ENCODE measurements around the gene JAM3.

Gene JAM3

GRCh38 chr11:134063124-134063495, 5.8 kb upstream of the JAM3 start:
- no peaks in the 10 kb centered on the region for H3K4me1 ChIP-seq (ENCODE audit: control insufficient read depth, low read length)
- TF ChIP-seq EZH2phosphoT487 (IDR thresholded peaks at IDR 0.05; ENCODE audit: borderline replicate concordance, low read length) (no peak), CTCF (IDR thresholded peaks at IDR 0.05; ENCODE audit: low read depth, low read length, poor library complexity, severe bottlenecking) (no peak)
- no peak overlapping the region for H3K27ac ChIP-seq (ENCODE audit: low read depth, low read length)
- H3K4me2 ChIP-seq (ENCODE audit: low read length): no peak overlapping the region
- H3K36me3 ChIP-seq (ENCODE audit: control insufficient read depth, low read length): no peaks in the 10 kb centered on the region
- no peaks in the 10 kb centered on the region for H4K20me1 ChIP-seq (ENCODE audit: control insufficient read depth, insufficient read depth, low read depth, low read length)
- no peaks in the 10 kb centered on the region for H3K79me2 ChIP-seq (ENCODE audit: control insufficient read depth, low read length)
- peaks cover 26% of the 10 kb centered on the region for H3K27me3 ChIP-seq (ENCODE audit: control insufficient read depth, low read length)
- no peaks in the 10 kb centered on the region for H3K9me2 ChIP-seq (replicated peaks; ENCODE audit: control insufficient read depth, low read length)
- H3F3A ChIP-seq (ENCODE audit: control insufficient read depth, insufficient read depth): no peaks in the 10 kb centered on the region
- no peak overlapping the region for H3K4me3 ChIP-seq (ENCODE audit: low read length)
- no peaks in the 10 kb centered on the region for H3K9me3 ChIP-seq (ENCODE audit: control insufficient read depth, insufficient read depth, low read length)

GRCh38 chr11:134063991-134064747, 4.7 kb upstream of the JAM3 start:
- peaks cover 37% of the 10 kb centered on the region for H3K27me3 ChIP-seq (ENCODE audit: control insufficient read depth, low read length)

GRCh38 chr11:134065381-134065780, 3.5 kb upstream of the JAM3 start:
- peaks cover 46% of the 10 kb centered on the region for H3K27me3 ChIP-seq (ENCODE audit: control insufficient read depth, low read length)
- no peak overlapping the region for H3K4me3 ChIP-seq (ENCODE audit: low read length)
- no peaks in the 10 kb centered on the region for H3K4me1 ChIP-seq (ENCODE audit: control insufficient read depth, low read length)
- H3K79me2 ChIP-seq (ENCODE audit: control insufficient read depth, low read length): no peaks in the 10 kb centered on the region
- no peaks in the 10 kb centered on the region for H3K36me3 ChIP-seq (ENCODE audit: control insufficient read depth, low read length)
- TF ChIP-seq EZH2phosphoT487 (IDR thresholded peaks at IDR 0.05; ENCODE audit: borderline replicate concordance, low read length) (no peak), CTCF (IDR thresholded peaks at IDR 0.05; ENCODE audit: low read depth, low read length, poor library complexity, severe bottlenecking) (no peak)
- H4K20me1 ChIP-seq (ENCODE audit: control insufficient read depth, insufficient read depth, low read depth, low read length): no peaks in the 10 kb centered on the region
- no peak overlapping the region for H3K27ac ChIP-seq (ENCODE audit: low read depth, low read length)
- H3F3A ChIP-seq (ENCODE audit: control insufficient read depth, insufficient read depth): no peaks in the 10 kb centered on the region
- no peak overlapping the region for H3K4me2 ChIP-seq (ENCODE audit: low read length)
- H3K9me2 ChIP-seq (replicated peaks; ENCODE audit: control insufficient read depth, low read length): no peaks in the 10 kb centered on the region
- no peaks in the 10 kb centered on the region for H3K9me3 ChIP-seq (ENCODE audit: control insufficient read depth, insufficient read depth, low read length)

More at GRCh38 chr11:134063991-134064747, 4.7 kb upstream of the JAM3 start:
- no peak overlapping the region for H3K4me3 ChIP-seq (ENCODE audit: low read length)
- H3K36me3 ChIP-seq (ENCODE audit: control insufficient read depth, low read length): no peaks in the 10 kb centered on the region
- H3K9me2 ChIP-seq (replicated peaks; ENCODE audit: control insufficient read depth, low read length): no peaks in the 10 kb centered on the region
- no peaks in the 10 kb centered on the region for H3F3A ChIP-seq (ENCODE audit: control insufficient read depth, insufficient read depth)
- no peak overlapping the region for H3K4me2 ChIP-seq (ENCODE audit: low read length)
- no peaks in the 10 kb centered on the region for H3K79me2 ChIP-seq (ENCODE audit: control insufficient read depth, low read length)
- no peaks in the 10 kb centered on the region for H3K9me3 ChIP-seq (ENCODE audit: control insufficient read depth, insufficient read depth, low read length)
- no peaks in the 10 kb centered on the region for H3K4me1 ChIP-seq (ENCODE audit: control insufficient read depth, low read length)
- TF ChIP-seq CTCF (IDR thresholded peaks at IDR 0.05; ENCODE audit: low read depth, low read length, poor library complexity, severe bottlenecking) (no peak), EZH2phosphoT487 (IDR thresholded peaks at IDR 0.05; ENCODE audit: borderline replicate concordance, low read length) (no peak)
- no peak overlapping the region for H3K27ac ChIP-seq (ENCODE audit: low read depth, low read length)
- H4K20me1 ChIP-seq (ENCODE audit: control insufficient read depth, insufficient read depth, low read depth, low read length): no peaks in the 10 kb centered on the region

Measured in DOHH2 (cell line).